ENCODE measurements around the gene CEACAM16. TPM values are rescaled to one million over a fixed set of nuclear protein-coding genes. Genes with fewer than 3 reads are reported as not detected.

CEACAM16 gene
- polyA plus RNA-seq, 1 donor from 2014 or later, result not detected

- Histone ChIP-seq H3K9ac (ENCODE audit: low read length) (no peak overlapping the region), H3K4me2 (ENCODE audit: low read length) (no peak overlapping the region), H2AFZ (ENCODE audit: low read depth, low read length) (no peak overlapping the region), H3K9me3 (ENCODE audit: low read length) (no peaks in the 10 kb centered on the region), H3K79me2 (replicated peaks; ENCODE audit: insufficient read depth, low read length) (no peaks in the 10 kb centered on the region), H4K20me1 (ENCODE audit: insufficient read depth) (no peaks in the 10 kb centered on the region), H3K9me2 (ENCODE audit: insufficient read depth, low read length) (no peaks in the 10 kb centered on the region), H3F3A (ENCODE audit: insufficient read depth, low read length, poor library complexity, severe bottlenecking) (no peaks in the 10 kb centered on the region), H3K27ac (ENCODE audit: low read length) (no peak overlapping the region), H3K27me3 (ENCODE audit: insufficient read depth, low read depth, low read length) (no peaks in the 10 kb centered on the region), H3K4me3 (ENCODE audit: low read length) (no peak overlapping the region), H3K36me3 (ENCODE audit: insufficient read depth, low read length) (no peaks in the 10 kb centered on the region)
- TF ChIP-seq REST (IDR thresholded peaks at IDR 0.05; ENCODE audit: borderline replicate concordance) (no peak), MXI1 (conservative IDR thresholded peaks at IDR 0.05; ENCODE audit: poor library complexity, severe bottlenecking) (no peak), TAF1 (IDR thresholded peaks at IDR 0.05; ENCODE audit: low read depth) (no peak), EP300 (conservative IDR thresholded peaks at IDR 0.05; ENCODE audit: poor library complexity, severe bottlenecking) (no peak)
These were observed 13.8 kb upstream of the CEACAM16 start for GRCh38 chr19:44684892-44685863.

GRCh38 chr19:44685877-44686276 lies 13.1 kb upstream of the CEACAM16 start:
- no peaks in the 10 kb centered on the region for H4K20me1 ChIP-seq (ENCODE audit: insufficient read depth)
- no peaks in the 10 kb centered on the region for H3K36me3 ChIP-seq (ENCODE audit: insufficient read depth, low read length)
- H3K79me2 ChIP-seq (replicated peaks; ENCODE audit: insufficient read depth, low read length), result no peaks in the 10 kb centered on the region
- H2AFZ ChIP-seq (ENCODE audit: low read depth, low read length), result no peak overlapping the region
- H3K9me3 ChIP-seq (ENCODE audit: low read length), result no peaks in the 10 kb centered on the region
- H3K27ac ChIP-seq (ENCODE audit: low read length), result no peak overlapping the region
- no peak overlapping the region for H3K9ac ChIP-seq (ENCODE audit: low read length)
- no peak overlapping the region for H3K4me2 ChIP-seq (ENCODE audit: low read length)
- H3K27me3 ChIP-seq (ENCODE audit: insufficient read depth, low read depth, low read length), result no peaks in the 10 kb centered on the region
- no peaks in the 10 kb centered on the region for H3F3A ChIP-seq (ENCODE audit: insufficient read depth, low read length, poor library complexity, severe bottlenecking)
- TF ChIP-seq, protein P1, sequence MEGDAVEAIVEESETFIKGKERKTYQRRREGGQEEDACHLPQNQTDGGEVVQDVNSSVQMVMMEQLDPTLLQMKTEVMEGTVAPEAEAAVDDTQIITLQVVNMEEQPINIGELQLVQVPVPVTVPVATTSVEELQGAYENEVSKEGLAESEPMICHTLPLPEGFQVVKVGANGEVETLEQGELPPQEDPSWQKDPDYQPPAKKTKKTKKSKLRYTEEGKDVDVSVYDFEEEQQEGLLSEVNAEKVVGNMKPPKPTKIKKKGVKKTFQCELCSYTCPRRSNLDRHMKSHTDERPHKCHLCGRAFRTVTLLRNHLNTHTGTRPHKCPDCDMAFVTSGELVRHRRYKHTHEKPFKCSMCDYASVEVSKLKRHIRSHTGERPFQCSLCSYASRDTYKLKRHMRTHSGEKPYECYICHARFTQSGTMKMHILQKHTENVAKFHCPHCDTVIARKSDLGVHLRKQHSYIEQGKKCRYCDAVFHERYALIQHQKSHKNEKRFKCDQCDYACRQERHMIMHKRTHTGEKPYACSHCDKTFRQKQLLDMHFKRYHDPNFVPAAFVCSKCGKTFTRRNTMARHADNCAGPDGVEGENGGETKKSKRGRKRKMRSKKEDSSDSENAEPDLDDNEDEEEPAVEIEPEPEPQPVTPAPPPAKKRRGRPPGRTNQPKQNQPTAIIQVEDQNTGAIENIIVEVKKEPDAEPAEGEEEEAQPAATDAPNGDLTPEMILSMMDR (IDR thresholded peaks at IDR 0.05; ENCODE audit: poor library complexity, severe bottlenecking), result no peak
- no peak for TF ChIP-seq RAD21 (conservative IDR thresholded peaks at IDR 0.05)
- no peak for TF ChIP-seq POLR2AphosphoS5 (IDR thresholded peaks at IDR 0.05)
- no peak for TF ChIP-seq EP300 (conservative IDR thresholded peaks at IDR 0.05; ENCODE audit: poor library complexity, severe bottlenecking)
- no peak for TF ChIP-seq REST (IDR thresholded peaks at IDR 0.05; ENCODE audit: borderline replicate concordance)
- no peak for TF ChIP-seq EZH2 (IDR thresholded peaks at IDR 0.05; ENCODE audit: borderline replicate concordance, insufficient read depth, low read length, poor library complexity, severe bottlenecking)
- TF ChIP-seq TAF1 (IDR thresholded peaks at IDR 0.05; ENCODE audit: low read depth), result no peak
- TF ChIP-seq SMC3 (conservative IDR thresholded peaks at IDR 0.05; ENCODE audit: poor library complexity), result no peak
- no peaks in the 10 kb centered on the region for H3K9me2 ChIP-seq (ENCODE audit: insufficient read depth, low read length)
- no peak overlapping the region for H3K4me3 ChIP-seq (ENCODE audit: low read length)
